HL-60 (cell line): ENCODE data around the gene DGKE.

Source experiments
- DNase-seq, 2 experiments: peaks; one replicate each; pipeline ENCODE4 v3.0.0-alpha.2; 2010 to 2020; ENCODE audit warnings: low read depth in 1 of 2, low spot score in 1 of 2
- H3K27ac ChIP-seq: fragments of 250-450 bp; sonication (Bioruptor Pico); replicated peaks from 2 replicates; pipeline ENCODE4 v1.5.1; 2020; ENCODE audit warnings: mild to moderate bottlenecking, moderate library complexity
- H3K27me3 ChIP-seq: fragments of 250-450 bp; sonication (Bioruptor Pico); 2 replicates; pipeline ENCODE4 v1.5.1; 2021; ENCODE audit warnings: mild to moderate bottlenecking, moderate library complexity; ENCODE audit not compliant: insufficient read depth, poor library complexity, severe bottlenecking
- H3K4me3 ChIP-seq: replicated peaks from 2 replicates; pipeline ENCODE4 v1.5.1; 2011; ENCODE audit warnings: mild to moderate bottlenecking, control low read depth, low read length; ENCODE audit not compliant: insufficient read depth
- CTCF ChIP-seq: IDR thresholded peaks from one replicate; pipeline ENCODE4 v1.5.1; 2011; ENCODE audit warnings: low read length, control low read depth, inconsistent platforms; ENCODE audit not compliant: insufficient read depth
- GABPA ChIP-seq: IDR thresholded peaks from 2 replicates; pipeline ENCODE4 v1.6.1; 2012; ENCODE audit warnings: low read depth
- POLR2AphosphoS5 ChIP-seq: IDR thresholded peaks from 2 replicates; pipeline ENCODE4 v1.6.1; 2012; ENCODE audit warnings: low read depth
- REST ChIP-seq: IDR thresholded peaks from 2 replicates; pipeline ENCODE4 v1.6.1; 2012; ENCODE audit warnings: low read depth; ENCODE audit not compliant: insufficient replicate concordance
- SPI1 ChIP-seq: IDR thresholded peaks from 2 replicates; pipeline ENCODE4 v1.6.1; 2012; ENCODE audit warnings: low read depth, mild to moderate bottlenecking, borderline replicate concordance

DGKE gene

GRCh38 chr17:56798916-56799315 lies 35.0 kb upstream of the DGKE start:
- H3K4me3 ChIP-seq, result no peak overlapping the region

GRCh38 chr17:56801459-56802178 lies 32.3 kb upstream of the DGKE start:
- Histone ChIP-seq H3K27me3 (no peaks in the 10 kb centered on the region), H3K27ac (no peak overlapping the region), H3K4me3 (no peak overlapping the region)
- TF ChIP-seq GABPA (no peak), SPI1 (no peak), POLR2AphosphoS5 (no peak), CTCF (no peak), REST (no peak)
- no peak for DNase-seq

More at GRCh38 chr17:56798916-56799315, 35.0 kb upstream of the DGKE start:
- no peaks in the 10 kb centered on the region for H3K27me3 ChIP-seq
- no peak for DNase-seq
- TF ChIP-seq SPI1, result no peak
- H3K27ac ChIP-seq, result no peak overlapping the region

- no peaks in the 10 kb centered on the region for H3K27me3 ChIP-seq
- H3K27ac ChIP-seq, result no peak overlapping the region
- H3K4me3 ChIP-seq, result no peak overlapping the region
- no peak for DNase-seq
- no peak for TF ChIP-seq GABPA
- TF ChIP-seq CTCF, result no peak
- no peak for TF ChIP-seq POLR2AphosphoS5
- no peak for TF ChIP-seq SPI1
- no peak for TF ChIP-seq REST
These were observed 30.9 kb upstream of the DGKE start for GRCh38 chr17:56803071-56803470.

- Histone ChIP-seq H3K27ac (no peak overlapping the region), H3K4me3 (no peak overlapping the region), H3K27me3 (no peaks in the 10 kb centered on the region)
- no peak for TF ChIP-seq GABPA
- no peak for DNase-seq
These were observed 29.5 kb upstream of the DGKE start for GRCh38 chr17:56804454-56804853.

GRCh38 chr17:56806949-56807348 lies 27.0 kb upstream of the DGKE start:
- DNase-seq, result no peak
- TF ChIP-seq REST, result no peak
- H3K27me3 ChIP-seq, result no peaks in the 10 kb centered on the region
- no peak overlapping the region for H3K4me3 ChIP-seq
- no peak overlapping the region for H3K27ac ChIP-seq
